Eye (tissue), 1 donor: ENCODE data around the gene KRT73.

Source experiments
- DNase-seq: peaks from one replicate; pipeline ENCODE4 v3.0.0-alpha.2; 2015

KRT73 gene

GRCh38 chr12:52618216-52618615 is at the start of gene KRT73:
TSS of gene KRT73 (minus strand) at chr12:52618559. CDS start at chr12:52618524, 35 bp downstream.
- DNase-seq, result no peak

DNA sequence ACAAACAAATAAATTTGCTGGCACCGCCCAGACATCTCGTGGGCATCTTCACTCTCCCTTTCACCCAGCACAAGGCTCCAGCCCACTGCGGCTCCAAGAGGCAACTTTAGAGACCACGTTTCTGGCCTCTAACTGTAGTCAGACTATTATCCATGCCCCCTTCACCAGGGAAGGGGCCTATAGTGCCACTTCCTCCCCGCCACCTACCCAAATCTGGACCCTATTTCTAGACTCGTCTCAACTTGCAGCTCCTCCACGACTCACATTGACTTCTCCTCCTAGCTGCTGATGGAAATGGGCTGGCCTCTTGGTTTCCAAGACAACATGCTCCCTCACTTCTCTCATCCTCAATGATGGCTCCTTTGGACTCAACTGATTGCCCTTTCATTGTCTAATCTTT is 49.6 kb upstream of the KRT73 start:
- DNase-seq, result no peak

DNA sequence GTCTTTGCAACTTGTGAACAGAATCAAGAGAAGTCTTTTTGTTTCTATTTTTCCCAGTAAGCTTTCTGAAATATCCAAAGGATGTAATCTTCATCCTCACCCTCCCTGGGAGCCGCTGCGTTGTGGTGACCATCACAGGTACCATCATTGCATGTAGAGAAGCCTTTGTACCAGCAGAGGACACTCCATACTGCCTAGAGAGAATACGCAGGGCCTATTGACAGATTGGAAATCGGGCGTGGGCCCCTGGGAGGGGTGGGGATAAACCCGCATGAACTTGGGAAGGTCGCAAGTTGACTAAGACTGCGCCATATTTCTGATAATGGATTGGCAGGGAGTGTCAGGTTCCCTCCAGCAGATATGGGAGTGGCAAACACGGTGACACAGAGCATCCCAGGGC is 49.1 kb upstream of the KRT73 start:
- no peak for DNase-seq

DNA sequence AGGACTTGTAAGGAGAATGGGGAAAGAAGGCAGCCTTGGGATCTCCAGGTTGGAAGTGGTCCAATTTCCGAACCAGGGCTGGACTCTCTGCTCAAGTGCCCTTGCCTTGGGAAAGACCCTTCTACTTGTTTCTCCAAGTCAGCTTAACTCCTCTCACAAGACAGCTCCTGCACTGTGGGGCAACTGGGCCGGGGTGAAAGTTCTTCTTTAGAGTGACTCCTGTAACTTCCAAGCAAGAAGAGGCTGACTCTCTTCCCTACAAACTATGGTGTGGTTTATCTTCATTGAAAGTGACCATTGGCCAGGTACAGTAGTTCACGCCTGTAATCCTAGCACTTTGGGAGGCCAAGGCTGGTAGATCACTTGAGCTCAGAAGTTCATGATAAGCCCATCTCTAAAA is 48.1 kb upstream of the KRT73 start:
- no peak for DNase-seq

DNA sequence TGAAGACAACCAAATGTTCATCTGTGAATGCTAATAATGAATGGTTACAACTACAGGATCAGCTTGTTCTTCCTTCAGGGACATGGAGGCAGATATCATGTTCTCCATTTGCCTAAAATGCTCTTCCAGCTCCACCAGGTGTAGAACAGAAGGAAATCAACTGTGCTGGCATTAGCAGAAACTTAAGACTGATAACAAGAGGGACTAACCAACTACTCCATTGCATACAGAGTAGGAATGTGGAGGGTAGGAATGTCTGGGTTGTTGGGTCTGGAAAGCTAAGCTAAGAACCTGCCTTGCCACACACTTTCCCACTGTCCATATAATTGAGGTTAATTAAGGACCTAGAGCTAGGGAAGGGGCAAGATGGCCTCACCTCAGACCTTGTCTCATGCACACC is 45.1 kb upstream of the KRT73 start:
- no peak for DNase-seq

DNA sequence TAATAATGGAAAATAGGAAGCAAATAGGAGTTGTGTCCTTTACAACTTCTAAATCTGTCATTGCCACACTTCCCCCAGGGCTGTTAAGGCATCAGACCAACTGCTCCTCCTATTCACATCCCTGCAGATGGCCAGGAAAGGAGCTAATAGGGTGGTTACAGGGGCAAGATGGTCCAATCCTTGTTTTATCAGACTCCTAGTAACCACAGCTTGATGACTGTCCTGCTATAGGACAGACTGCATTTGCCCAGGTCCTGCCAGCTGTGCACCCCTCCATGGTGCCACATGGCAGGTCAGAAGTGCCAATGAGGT is 44.5 kb upstream of the KRT73 start:
- no peak for DNase-seq

- DNase-seq, result peak; percentile 22
These were observed 43.9 kb upstream of the KRT73 start for GRCh38 chr12:52662093-52662917.

DNA sequence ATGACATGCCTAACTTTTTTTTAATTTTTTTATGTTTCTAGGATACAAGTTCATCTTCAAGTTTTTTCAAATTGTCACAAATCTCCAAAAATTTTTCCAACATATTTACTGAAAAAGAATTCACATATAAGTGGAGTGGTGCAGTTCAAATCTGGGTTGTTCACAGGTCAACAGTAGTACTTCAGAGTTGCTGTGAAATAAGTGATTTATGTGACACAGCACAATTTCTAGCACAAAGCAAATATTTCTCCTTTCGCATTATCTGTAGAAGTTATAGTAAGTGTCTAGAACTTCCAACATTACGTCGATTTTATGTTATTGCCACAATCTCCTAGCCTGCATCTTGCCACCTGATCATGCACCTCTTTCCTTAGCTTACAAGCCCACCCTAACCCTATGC is 43.3 kb upstream of the KRT73 start:
- no peak for DNase-seq

- no peak for DNase-seq
These were observed 42.7 kb upstream of the KRT73 start for GRCh38 chr12:52660934-52661499.

- no peak for DNase-seq
These were observed 41.6 kb upstream of the KRT73 start for GRCh38 chr12:52659951-52660350.

DNA sequence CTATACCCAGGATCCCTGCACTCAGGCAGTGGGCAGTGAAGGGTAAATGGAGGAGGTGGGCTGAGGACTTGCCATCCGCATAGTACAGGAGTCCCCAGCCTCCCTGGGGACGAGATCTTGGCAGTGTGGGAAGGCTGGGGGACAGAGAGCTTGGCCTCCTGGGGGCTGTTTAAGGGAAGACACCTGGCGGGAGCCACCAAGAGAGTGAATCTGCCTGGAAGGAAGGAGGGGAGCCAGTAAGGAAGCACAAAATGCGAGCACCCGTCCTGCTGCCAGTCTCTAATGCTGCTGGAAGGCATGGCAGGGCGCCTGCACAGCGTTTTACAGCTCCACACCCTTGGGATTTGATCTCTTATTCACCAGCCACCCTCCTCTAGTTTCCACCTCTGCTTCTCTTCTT is 41.0 kb upstream of the KRT73 start:
- DNase-seq, result no peak

- no peak for DNase-seq
These were observed 39.8 kb upstream of the KRT73 start for GRCh38 chr12:52658196-52658595.

DNA sequence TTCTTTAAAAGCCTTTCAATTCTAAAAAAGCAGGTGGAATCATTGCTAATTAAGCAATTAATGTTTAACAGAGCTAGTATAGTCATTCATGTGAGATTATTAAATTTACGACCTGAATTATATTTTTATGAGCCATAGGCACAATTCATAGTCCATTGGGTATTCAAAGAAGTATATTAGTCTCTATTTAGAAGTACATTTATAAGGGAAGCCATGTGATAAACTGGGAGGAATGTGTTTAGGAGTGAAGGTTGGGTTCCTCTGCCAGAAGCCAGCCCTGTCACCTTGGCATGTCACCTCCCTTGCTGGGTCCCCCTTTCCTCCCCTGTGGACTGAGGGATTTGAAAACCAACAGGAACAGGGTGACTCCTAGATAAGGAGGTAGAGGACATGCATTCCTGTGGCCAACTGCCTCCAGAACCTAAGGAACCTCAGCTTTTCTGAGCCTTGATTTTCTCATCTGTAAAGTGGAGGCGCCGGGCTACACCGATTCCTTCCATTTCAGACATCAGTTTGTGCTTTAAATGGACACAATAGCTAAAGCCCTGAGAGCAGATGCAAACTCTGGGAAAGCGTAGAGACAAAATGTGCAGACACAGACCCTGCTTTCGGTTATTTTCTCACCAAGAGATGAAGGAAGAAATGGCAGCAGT is 39.0 kb upstream of the KRT73 start:
- DNase-seq, result no peak

GRCh38 chr12:52656616-52657015 is 38.3 kb upstream of the KRT73 start:
- DNase-seq, result no peak

DNA sequence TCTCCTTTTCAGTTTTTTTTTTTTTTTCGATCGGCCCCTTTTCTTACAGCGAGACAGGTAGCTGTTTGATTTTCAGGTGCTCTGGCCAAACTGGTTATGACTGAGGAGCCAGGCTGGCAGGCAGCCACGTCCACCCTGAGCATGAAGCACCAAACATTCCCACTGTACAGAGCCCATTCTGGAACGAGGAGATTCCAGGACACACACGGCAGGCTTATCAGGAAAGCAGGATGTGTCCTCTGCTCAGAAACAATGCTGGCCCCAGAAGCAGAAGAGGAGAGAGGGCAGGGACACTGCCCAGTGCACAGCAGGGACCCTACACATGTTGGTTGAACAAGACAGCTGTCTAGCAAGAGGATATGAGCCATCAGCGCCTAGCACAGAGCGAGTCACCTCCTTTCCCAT is 37.4 kb upstream of the KRT73 start:
- no peak for DNase-seq

DNA sequence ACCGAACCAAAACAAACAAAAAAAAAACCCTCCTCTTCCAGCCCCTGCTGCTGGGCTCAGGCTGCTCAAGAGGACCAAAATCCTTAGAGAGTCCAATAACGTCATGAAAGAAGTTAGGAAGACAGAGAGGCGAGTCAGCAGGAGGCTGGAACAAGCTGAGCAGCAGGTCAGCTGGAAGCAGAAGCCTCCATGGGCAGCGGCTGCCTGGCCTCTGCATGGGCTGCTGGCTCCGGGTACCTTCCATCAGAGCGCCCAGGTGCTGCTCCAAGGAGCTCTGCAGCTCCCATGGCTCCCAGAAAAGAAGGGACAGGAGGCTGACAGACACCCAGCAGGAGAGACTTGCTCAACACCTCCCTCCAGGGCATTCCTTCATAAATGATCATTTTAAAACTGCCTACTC is 36.9 kb upstream of the KRT73 start:
- peak; percentile 20 for DNase-seq

GRCh38 chr12:52651726-52652261 is 33.4 kb upstream of the KRT73 start, which contains the start of gene KRT2:
TSS of gene KRT2 (minus strand) at chr12:52652211. CDS start at chr12:52652142, 69 bp downstream.
- DNase-seq, result no peak

DNA sequence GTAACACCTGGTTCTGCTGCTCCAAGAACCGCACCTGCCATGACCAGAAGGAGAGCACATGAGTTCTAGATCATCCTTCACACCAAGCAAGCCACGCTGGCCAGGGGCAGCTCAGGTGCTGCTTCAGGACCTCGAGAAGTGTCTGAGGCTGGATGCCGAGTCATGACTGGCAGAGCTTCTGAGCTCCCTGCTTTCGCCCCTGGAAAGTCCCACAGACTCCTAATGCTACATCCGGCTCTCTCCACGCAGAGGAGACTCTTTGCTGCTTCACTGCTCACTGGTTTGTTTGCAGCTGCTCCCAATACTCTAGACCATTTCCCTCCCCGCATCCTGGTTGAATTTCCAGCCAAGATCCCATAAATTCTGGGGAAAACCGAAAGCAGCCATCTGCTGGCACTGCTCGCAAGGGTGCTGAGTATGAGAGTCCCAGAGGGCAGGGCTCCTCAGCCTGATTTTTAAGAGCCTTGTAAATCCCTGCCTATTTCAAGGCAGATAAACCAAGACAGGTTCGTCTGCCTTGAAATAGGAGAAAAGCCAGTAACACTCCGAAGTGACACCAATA is 32.2 kb upstream of the KRT73 start:
- peak; percentile 10 for DNase-seq

- no peak for DNase-seq
These were observed 30.7 kb upstream of the KRT73 start for GRCh38 chr12:52649066-52649465.

- DNase-seq, result no peak
These were observed 29.7 kb upstream of the KRT73 start for GRCh38 chr12:52648012-52648550.

- DNase-seq, result no peak
These were observed 29.2 kb upstream of the KRT73 start for GRCh38 chr12:52647601-52648000.

DNA sequence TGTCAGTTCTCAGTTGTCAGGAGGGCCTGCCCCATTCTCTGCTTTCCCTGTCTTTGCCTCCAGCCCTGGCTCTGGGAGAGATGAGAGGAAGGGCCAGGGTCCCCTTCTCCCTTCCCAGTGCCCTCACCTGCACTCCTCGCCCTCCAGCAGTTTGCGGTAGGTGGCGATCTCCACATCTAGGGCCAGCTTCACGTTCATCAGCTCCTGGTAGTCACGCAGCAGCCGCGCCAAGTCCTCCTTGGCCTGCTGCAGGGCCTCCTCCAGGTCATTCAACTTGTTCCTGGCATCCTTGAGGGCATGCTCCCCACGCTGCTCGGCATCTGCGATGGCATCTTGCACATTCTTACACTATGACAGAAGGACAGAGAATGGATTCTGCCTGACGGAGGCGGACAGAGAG is 28.3 kb upstream of the KRT73 start:
- DNase-seq, result no peak

DNA sequence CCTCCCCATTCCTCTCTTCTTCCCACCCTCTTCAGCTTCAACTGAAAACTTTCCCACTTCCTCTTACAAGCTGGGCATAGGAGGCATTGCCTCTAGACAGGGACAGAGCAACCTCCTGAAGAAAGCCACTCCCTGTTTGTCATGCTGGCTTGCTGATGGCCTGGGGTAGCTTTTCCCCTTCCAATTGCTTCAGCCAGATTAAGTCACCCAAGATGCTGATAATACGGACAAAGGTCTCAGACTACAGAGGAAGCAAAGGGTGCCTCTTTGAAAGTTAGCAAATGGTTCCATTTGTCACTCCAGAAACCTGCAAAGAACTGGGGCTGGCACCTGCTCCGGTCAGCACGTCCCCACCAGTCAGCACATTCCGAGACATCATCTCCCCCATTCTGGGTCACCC is 27.6 kb upstream of the KRT73 start:
- DNase-seq, result no peak
